Activated naive CD8-positive, alpha-beta T cell treated with anti-CD3 and anti-CD28 coated beads for 36 hours (primary cell): ENCODE data around the gene COX10. TPM values are rescaled to one million over a fixed set of nuclear protein-coding genes. Genes with fewer than 3 reads are reported as not detected.

Experiments
- DNase-seq: peaks from one replicate; pipeline ENCODE4 v3.0.0; 2021
- H3K27ac Mint-ChIP-seq: one replicate; pipeline ENCODE4 v1.8.0; 2022; ENCODE audit warnings: mild to moderate bottlenecking, moderate library complexity, mixed read lengths
- H3K27me3 Mint-ChIP-seq: one replicate; pipeline ENCODE4 v1.8.0; 2022; ENCODE audit warnings: mild to moderate bottlenecking, mixed read lengths
- H3K36me3 Mint-ChIP-seq: one replicate; pipeline ENCODE4 v1.8.0; 2021; ENCODE audit warnings: mild to moderate bottlenecking, mixed read lengths
- H3K4me1 Mint-ChIP-seq: one replicate; pipeline ENCODE4 v1.8.0; 2021; ENCODE audit warnings: mixed read lengths
- H3K4me3 Mint-ChIP-seq: one replicate; pipeline ENCODE4 v1.8.0; 2022; ENCODE audit warnings: mild to moderate bottlenecking, moderate library complexity, mixed read lengths
- H3K9me3 Mint-ChIP-seq: one replicate; pipeline ENCODE4 v1.8.0; 2022; ENCODE audit warnings: mixed read lengths
- total RNA-seq, 2 experiments: library from RNA; stranded (reverse); gene quantifications; one replicate each; pipeline ENCODE4 v1.2.3, GENCODE V29; 2021

COX10 gene
- total RNA-seq, 2 experiments from 2014 or later, result 29.6 to 29.7 TPM

DNA sequence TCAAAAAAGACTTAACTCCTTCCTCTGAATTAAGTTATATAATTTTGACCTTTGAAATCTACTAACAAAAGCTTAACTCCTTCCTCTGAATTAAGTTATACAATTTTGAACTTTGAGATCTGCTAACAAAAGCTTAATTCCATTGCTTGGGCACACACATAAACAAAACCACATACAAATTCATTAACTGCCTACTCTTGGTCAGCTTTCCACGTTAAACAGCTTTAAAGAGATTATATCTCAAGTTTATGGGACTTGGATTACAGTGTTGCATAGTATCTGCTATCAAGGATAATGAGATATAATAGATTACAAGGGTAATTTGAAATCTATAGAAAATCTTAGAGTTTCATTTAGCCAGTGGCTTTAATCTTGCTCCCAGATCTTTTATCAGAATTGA, 23.5 kb downstream of the COX10 start:
- DNase-seq, result no peak
- Mint-ChIP-seq H3K27me3 (no peaks in the 10 kb centered on the region), H3K27ac (no peak overlapping the region), H3K36me3 (peaks cover 24% of the 10 kb centered on the region), H3K9me3 (no peaks in the 10 kb centered on the region), H3K4me3 (no peak overlapping the region), H3K4me1 (peaks cover 46% of the 10 kb centered on the region)

DNA sequence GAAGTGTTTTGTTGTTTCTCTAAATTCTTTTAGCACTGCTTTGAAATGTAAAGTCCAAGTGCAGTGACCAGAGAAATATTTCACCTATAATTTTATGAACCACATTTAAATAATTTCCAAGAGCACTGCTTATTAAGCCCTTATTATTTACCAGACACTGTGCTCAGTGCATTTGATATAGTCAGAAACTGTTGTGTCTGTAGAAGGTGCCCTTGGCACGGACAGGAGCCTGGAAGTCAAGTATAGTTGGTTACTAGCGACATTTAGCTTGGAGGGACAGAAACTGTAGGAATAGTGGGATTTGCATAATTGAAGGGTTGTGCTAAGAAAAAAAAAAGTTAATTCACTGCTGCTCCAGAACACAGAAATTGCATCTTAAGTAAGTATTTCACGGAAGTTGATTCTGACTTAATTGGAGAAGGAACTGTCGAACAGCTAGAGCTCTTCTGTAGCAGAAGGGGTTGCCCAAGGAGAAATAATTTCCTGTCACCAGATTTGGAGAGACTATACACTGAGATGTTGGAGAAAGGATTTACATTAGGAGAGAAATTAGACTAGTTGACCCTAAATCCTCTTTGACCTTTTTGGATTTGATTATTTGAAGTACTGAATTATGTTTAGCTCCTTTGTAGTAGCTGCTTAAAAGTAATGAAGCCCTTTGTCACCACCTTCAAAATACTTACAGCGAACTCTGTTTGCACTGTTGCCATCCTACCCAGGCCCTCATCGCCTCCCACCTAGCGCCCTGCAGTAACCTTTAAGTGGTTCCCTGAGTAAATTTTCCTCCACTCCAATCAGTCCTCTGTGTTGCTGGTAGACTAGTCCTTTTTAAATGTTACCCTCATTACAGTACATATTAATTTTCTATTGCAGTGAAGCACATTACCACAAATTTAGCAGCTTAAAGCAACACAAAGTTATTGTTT, 25.6 kb downstream of the COX10 start:
- Mint-ChIP-seq H3K27ac (no peak overlapping the region), H3K27me3 (no peaks in the 10 kb centered on the region), H3K4me1 (peaks cover 29% of the 10 kb centered on the region), H3K9me3 (no peaks in the 10 kb centered on the region), H3K36me3 (peaks cover 15% of the 10 kb centered on the region), H3K4me3 (no peak overlapping the region)
- no peak for DNase-seq

DNA sequence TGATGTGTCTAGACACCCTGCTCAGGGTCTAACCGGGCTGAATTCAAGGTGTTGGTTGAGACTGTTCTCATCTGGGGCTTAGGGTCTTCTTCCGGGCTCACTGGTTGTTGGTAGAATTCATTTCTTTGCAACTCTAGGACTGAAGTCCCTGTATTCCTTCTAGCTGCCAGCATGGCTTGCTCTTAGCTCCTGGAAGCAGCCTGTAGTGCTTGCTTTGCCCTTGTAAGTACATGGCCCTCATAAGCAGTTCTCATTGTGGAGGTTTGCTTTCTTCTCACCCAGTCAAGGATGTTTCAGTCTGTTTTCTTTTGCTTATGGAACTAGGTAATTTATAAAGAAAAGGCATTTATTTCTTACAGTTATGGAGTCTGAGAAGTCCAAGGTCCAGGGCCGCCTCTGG, 26.3 kb downstream of the COX10 start:
- H3K9me3 Mint-ChIP-seq, result no peaks in the 10 kb centered on the region
- peaks cover 26% of the 10 kb centered on the region for H3K4me1 Mint-ChIP-seq
- peaks cover 15% of the 10 kb centered on the region for H3K36me3 Mint-ChIP-seq
- no peak for DNase-seq
- no peaks in the 10 kb centered on the region for H3K27me3 Mint-ChIP-seq
- H3K27ac Mint-ChIP-seq, result no peak overlapping the region
- no peak overlapping the region for H3K4me3 Mint-ChIP-seq

DNA sequence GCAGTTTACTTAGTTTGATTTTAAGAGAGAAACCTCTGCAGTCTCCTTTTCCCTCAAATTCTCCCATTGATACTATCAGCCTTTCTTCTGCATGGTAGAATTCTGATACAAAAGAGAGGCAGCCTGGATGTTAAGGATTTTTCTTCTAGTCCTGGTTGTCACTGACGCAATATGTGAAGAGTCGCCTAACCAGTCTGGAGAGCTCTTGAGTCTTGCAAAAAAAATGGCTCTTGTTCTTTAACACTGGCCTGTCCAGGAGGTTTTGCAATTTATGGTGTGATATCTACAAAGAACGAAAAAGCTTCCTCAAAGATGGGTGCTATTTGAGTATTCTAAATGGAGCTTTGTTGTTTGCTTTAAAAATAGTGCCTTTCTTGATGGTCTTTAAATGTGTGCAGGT, 28.9 kb downstream of the COX10 start:
- Mint-ChIP-seq H3K27ac (no peak overlapping the region), H3K36me3 (peaks cover 22% of the 10 kb centered on the region), H3K27me3 (no peaks in the 10 kb centered on the region), H3K4me1 (peaks cover 12% of the 10 kb centered on the region), H3K4me3 (no peak overlapping the region), H3K9me3 (no peaks in the 10 kb centered on the region)
- no peak for DNase-seq

DNA sequence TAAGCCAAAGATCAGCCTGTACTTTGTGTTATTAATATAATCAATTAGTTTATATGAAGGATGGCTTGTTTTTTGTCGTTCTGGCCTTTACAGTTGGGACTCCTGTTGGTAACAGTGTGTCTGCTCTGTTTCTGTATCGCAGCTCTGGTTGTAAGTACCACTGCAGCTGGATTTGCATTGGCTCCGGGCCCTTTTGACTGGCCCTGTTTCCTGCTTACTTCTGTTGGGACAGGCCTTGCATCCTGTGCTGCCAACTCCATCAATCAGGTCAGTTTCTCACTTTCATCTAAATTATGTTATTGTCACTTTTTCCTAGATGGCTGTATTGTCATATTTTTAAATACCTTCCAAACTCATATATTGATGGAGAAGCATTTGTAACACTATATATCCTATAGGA, 32.7 kb downstream of the COX10 start:
- H3K27me3 Mint-ChIP-seq, result no peaks in the 10 kb centered on the region
- peaks cover 21% of the 10 kb centered on the region for H3K36me3 Mint-ChIP-seq
- peaks cover 5% of the 10 kb centered on the region for H3K4me1 Mint-ChIP-seq
- no peaks in the 10 kb centered on the region for H3K9me3 Mint-ChIP-seq
- H3K27ac Mint-ChIP-seq, result no peak overlapping the region
- no peak for DNase-seq
- H3K4me3 Mint-ChIP-seq, result no peak overlapping the region

DNA sequence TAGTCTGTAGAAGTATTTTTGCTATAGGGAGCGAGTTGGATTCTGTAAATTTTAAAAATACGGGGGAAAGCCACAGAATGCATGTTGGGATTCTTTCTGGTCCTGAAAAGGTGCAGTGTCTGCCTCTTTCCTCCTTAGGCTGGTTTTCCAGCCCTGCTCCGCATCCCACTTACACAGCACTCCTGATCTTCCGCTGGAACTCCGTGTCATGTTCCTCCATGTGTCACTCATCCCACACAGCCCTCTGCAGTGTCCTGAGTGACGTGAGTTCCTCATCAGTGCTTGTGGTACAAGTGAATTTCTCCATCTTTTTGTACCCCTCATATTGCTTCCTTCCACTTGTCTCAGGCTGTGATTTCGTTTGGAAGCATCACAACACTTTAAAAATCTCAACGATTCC, 34.5 kb downstream of the COX10 start:
- no peak overlapping the region for H3K27ac Mint-ChIP-seq
- no peaks in the 10 kb centered on the region for H3K9me3 Mint-ChIP-seq
- H3K27me3 Mint-ChIP-seq, result no peaks in the 10 kb centered on the region
- H3K4me1 Mint-ChIP-seq, result peaks cover 21% of the 10 kb centered on the region
- peaks cover 34% of the 10 kb centered on the region for H3K36me3 Mint-ChIP-seq
- DNase-seq, result no peak
- no peak overlapping the region for H3K4me3 Mint-ChIP-seq

DNA sequence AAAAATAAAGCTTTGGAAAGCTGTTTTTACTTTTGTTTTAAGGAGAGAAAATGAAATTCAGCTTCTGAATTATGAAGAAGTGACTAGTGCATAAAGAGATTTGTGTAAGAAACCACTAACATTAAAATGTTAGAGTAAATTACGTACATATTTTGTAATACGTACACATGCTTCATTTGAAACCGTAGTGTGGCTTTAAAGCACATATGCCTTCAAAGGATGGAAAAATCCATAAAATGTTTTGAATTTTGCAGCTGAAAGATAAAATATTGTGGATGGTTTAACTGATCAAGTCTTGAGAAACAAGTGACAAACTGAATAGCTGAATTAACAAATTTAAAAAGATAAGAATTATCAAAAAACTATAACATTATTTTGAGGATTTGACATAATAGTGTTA, 35.4 kb downstream of the COX10 start:
- H3K4me3 Mint-ChIP-seq, result no peak overlapping the region
- no peak overlapping the region for H3K27ac Mint-ChIP-seq
- H3K27me3 Mint-ChIP-seq, result no peaks in the 10 kb centered on the region
- H3K9me3 Mint-ChIP-seq, result no peaks in the 10 kb centered on the region
- DNase-seq, result no peak
- H3K4me1 Mint-ChIP-seq, result peaks cover 21% of the 10 kb centered on the region
- H3K36me3 Mint-ChIP-seq, result peaks cover 38% of the 10 kb centered on the region

DNA sequence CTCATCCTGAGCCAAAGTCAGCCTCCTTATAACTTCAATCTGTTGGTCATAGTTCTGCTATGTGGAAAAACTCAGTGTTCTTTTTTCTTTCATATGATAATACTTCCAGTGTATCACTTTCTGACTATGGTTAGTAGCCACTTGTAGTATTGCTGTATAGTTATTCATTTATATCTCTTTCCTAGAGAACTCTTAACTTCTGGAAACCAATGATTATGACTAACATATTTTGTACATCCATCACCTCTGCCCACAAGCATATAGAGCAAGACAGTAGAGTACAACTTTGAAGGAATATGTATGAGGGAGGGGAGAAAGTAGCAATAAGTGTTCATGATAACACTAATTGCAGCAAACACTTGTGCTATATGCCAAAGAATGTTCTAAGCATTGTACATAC, 38.6 kb downstream of the COX10 start:
- peaks cover 43% of the 10 kb centered on the region for H3K36me3 Mint-ChIP-seq
- no peak overlapping the region for H3K4me3 Mint-ChIP-seq
- DNase-seq, result no peak
- H3K27ac Mint-ChIP-seq, result peak overlapping the region; percentile 5
- no peaks in the 10 kb centered on the region for H3K27me3 Mint-ChIP-seq
- H3K4me1 Mint-ChIP-seq, result peaks cover 40% of the 10 kb centered on the region
- no peaks in the 10 kb centered on the region for H3K9me3 Mint-ChIP-seq

DNA sequence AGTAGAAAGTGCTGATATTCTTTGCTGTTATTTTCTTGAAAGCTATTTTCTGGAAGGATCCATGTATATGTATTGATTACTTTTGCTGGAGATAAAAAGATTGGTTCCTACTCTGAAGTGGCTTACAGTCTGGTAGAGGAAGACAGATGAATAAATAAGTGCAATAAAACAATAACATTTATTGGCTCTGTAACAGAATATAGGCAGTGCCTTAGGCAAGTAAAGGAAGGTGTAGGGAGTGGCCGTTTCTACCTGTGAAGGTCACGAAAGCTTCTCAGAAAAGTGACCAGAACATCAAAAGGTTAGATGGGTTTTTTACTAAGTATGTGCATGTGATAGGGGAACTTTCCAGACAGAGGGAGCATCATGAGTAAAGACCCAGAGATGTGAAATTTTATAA, 43.1 kb downstream of the COX10 start:
- Mint-ChIP-seq H3K4me1 (peaks cover 56% of the 10 kb centered on the region), H3K27me3 (no peaks in the 10 kb centered on the region), H3K27ac (peak overlapping the region; percentile 10), H3K4me3 (no peak overlapping the region), H3K36me3 (peaks cover 55% of the 10 kb centered on the region), H3K9me3 (peaks cover 8% of the 10 kb centered on the region)
- no peak for DNase-seq

DNA sequence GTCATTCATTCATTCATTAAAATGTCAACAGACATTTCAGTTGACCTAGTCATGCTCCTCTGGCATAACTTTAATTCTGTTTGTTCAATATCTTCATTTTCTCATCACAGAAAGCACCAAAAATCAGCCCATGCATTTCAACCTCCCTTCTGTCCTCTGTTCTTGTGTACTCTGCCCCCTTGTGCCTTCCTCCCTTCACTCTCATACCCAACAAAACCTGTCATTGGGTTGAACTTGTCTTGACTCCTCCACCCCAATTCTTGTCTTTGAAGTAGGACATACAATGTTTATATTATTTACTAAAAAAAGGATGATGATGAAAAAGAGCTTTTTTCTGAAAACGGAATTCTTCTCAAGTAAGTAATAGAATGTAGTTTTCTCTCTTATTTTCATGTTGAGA, 43.8 kb downstream of the COX10 start:
- peaks cover 55% of the 10 kb centered on the region for H3K4me1 Mint-ChIP-seq
- H3K4me3 Mint-ChIP-seq, result no peak overlapping the region
- H3K36me3 Mint-ChIP-seq, result peaks cover 52% of the 10 kb centered on the region

DNA sequence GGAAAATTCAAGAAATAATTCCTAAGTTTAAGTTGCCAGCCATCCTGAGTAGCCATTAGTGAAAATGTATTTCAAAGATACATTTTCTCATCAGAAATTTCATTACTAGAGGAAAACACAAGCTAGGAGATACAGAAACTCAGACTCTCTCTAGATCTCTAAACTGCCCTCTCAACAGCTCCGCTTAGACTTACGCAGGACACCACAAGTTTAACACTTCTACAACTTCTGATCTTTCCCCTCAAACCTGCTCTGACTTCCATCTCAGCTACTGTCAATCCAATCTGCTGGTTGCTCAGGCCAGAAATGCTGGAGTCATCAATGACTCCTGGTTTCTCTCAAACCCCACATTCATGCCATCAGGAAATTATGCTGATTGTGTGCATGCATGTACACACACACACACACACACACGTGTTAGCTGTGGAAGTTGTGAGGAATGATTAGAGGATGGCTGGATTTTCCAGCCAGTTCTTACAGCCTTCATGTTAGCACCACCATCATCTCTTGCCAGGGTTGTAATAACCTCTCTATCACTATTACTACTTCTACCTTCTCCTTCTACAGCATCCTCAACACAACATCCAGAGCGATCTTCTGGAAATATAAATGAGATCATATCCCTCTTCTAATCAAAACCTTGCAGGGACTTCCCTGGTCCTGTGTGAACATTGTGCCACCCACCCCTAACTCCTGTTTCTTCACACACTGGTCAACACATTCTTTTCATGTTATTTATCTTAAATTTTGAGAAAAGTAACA, 47.1 kb downstream of the COX10 start:
- Mint-ChIP-seq H3K9me3 (peaks cover 16% of the 10 kb centered on the region), H3K4me3 (no peak overlapping the region), H3K4me1 (peaks cover 55% of the 10 kb centered on the region), H3K36me3 (peaks cover 54% of the 10 kb centered on the region), H3K27ac (no peak overlapping the region), H3K27me3 (no peaks in the 10 kb centered on the region)
- no peak for DNase-seq

More for the DNA sequence above, 43.8 kb downstream of the COX10 start:
- Mint-ChIP-seq H3K27ac (no peak overlapping the region), H3K27me3 (no peaks in the 10 kb centered on the region), H3K9me3 (peaks cover 8% of the 10 kb centered on the region)
- no peak for DNase-seq

DNA sequence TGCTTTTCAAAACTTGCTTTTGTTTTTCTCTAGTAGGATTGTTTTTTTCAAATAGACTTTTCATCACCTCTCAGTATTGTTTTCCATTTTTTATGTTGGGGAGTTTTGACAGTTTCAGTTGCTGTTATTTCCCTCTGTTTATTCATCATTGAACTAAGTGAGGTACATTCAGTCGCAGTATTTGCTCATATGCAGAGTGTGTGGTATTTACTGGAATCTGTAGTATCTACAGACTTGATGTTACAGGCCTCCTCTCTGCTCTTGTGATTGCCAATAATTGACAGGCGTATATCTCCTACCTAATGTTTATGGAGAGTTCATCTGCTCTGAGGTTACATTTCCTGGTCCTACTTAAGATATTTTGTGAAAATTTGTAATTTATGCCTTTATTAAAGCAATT, 49.6 kb downstream of the COX10 start:
- no peak for DNase-seq
- no peaks in the 10 kb centered on the region for H3K27me3 Mint-ChIP-seq
- peaks cover 68% of the 10 kb centered on the region for H3K4me1 Mint-ChIP-seq
- H3K27ac Mint-ChIP-seq, result peak overlapping the region; percentile 42
- peaks cover 20% of the 10 kb centered on the region for H3K9me3 Mint-ChIP-seq
- peaks cover 51% of the 10 kb centered on the region for H3K36me3 Mint-ChIP-seq
- H3K4me3 Mint-ChIP-seq, result no peak overlapping the region

DNA sequence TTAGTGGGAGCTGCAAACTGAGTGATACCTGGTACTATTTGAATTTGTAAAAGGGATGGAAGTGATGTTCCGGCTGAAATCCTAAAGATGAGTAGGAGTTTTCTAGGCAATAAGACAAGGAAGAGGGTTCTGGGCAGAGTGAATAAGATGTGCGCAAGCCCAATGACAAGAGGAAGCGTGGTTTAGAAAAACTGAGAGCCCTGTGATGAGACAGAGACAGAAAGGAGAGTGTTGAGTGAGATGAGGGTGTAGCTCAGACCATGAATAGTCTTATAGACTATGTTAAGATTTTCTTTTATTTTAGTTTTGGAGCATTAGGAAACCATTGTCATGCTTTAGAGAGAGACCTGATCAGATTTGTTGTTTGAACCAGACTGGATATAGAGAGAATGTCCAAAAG, 50.2 kb downstream of the COX10 start:
- Mint-ChIP-seq H3K36me3 (peaks cover 48% of the 10 kb centered on the region), H3K4me3 (no peak overlapping the region), H3K9me3 (peaks cover 20% of the 10 kb centered on the region), H3K27me3 (no peaks in the 10 kb centered on the region), H3K27ac (peak overlapping the region; percentile 5), H3K4me1 (peaks cover 74% of the 10 kb centered on the region)
- no peak for DNase-seq

DNA sequence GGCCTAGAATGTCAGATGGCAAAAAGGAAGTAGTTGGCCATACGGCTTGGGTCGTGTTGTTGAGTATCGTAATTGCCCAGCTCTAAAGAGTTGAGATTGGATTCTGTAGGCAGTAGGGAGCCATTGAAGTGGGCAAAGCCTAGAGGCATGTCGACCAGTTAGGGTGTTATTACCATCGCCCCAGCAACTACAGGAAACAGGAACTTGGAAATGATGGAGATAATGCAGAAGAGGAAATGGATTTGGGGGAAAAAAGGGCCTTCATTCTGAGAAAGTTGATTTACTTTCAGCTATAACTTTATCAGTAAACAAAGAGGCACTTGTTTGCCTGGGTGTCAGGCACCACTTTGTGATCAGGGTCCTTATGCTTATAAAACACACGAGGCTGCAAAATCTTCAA, 52.6 kb downstream of the COX10 start:
- Mint-ChIP-seq H3K27me3 (no peaks in the 10 kb centered on the region), H3K4me1 (peaks cover 59% of the 10 kb centered on the region), H3K27ac (no peak overlapping the region), H3K9me3 (peaks cover 12% of the 10 kb centered on the region), H3K4me3 (no peak overlapping the region), H3K36me3 (peaks cover 31% of the 10 kb centered on the region)
- DNase-seq, result no peak

DNA sequence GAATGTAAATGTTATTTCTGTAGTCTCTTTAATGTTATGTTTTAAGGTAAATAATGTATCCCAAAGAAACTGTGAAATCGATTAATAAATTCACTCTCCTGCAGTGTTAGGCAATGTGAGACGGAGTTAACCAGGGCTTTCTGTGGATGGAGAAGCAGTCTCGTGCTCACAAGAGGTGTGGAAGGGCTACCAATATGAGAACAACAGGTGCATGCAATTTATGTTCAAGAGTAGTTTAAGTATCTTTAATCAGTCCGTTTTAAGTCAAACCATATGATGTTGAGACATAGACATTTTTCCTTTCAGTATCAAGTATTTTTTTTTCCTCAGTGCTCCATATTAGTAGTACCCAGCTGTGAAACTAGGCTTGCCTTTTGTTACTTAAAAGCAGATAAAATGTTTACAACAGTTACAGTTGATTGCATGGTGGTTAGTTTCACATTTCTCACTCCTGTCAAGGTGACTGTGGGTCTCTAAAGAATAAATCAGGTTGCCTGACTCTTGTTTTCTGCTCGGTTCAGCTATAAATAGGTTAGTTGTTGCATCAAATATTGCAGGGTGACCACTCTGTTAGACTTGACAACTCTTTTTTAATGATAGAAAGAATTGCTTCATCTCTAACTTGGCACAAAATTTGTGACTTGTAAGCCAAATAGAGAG, 54.4 kb downstream of the COX10 start:
- Mint-ChIP-seq H3K27ac (no peak overlapping the region), H3K4me3 (no peak overlapping the region), H3K9me3 (peaks cover 12% of the 10 kb centered on the region), H3K27me3 (no peaks in the 10 kb centered on the region), H3K4me1 (peaks cover 44% of the 10 kb centered on the region), H3K36me3 (peaks cover 25% of the 10 kb centered on the region)
- no peak for DNase-seq
